ENCODE results near the gene FSTL4.

DNA sequence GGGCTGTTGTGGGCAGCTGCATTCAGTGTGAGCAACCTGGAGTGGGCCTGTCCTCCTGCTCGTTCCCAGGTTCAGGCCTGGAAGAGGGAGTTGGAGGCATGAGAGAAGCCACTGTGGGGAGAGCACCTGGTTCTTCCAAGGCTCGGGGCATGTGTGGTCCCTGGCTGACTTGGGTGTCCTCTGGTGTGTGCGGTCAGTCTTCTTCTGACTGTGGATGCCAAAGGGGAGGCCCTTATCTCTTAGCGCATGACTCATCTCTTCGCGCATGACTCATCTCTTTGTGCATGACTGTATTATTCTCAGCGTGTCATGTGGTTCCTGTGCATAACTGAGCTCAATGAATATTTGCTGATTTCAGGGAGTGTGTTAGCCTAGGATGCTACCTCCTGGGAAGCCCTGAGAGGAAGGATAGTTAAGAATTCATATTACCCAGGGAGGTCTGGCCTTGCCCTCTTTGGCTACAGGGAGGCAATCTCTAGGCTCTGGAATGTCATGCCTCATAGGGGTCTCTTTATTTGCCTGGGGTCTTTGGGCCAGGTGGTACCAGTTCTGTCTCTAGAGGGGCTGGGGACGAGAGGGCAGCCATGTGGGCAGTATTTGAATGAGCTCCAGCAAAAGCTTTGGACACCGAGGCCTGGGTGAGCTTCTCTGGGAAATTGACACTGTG is 371.8 kb downstream of the FSTL4 start:
- TF ChIP-seq, protein P1, sequence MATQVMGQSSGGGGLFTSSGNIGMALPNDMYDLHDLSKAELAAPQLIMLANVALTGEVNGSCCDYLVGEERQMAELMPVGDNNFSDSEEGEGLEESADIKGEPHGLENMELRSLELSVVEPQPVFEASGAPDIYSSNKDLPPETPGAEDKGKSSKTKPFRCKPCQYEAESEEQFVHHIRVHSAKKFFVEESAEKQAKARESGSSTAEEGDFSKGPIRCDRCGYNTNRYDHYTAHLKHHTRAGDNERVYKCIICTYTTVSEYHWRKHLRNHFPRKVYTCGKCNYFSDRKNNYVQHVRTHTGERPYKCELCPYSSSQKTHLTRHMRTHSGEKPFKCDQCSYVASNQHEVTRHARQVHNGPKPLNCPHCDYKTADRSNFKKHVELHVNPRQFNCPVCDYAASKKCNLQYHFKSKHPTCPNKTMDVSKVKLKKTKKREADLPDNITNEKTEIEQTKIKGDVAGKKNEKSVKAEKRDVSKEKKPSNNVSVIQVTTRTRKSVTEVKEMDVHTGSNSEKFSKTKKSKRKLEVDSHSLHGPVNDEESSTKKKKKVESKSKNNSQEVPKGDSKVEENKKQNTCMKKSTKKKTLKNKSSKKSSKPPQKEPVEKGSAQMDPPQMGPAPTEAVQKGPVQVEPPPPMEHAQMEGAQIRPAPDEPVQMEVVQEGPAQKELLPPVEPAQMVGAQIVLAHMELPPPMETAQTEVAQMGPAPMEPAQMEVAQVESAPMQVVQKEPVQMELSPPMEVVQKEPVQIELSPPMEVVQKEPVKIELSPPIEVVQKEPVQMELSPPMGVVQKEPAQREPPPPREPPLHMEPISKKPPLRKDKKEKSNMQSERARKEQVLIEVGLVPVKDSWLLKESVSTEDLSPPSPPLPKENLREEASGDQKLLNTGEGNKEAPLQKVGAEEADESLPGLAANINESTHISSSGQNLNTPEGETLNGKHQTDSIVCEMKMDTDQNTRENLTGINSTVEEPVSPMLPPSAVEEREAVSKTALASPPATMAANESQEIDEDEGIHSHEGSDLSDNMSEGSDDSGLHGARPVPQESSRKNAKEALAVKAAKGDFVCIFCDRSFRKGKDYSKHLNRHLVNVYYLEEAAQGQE (IDR thresholded peaks at IDR 0.05; ENCODE audit: low read depth, low read length) = no peak
- TF ChIP-seq EP300 (IDR thresholded peaks at IDR 0.05; ENCODE audit: borderline replicate concordance in 1 of 2, low read depth in 1 of 2, low read length in 1 of 2) (peak in 1 of 2 experiments; percentile 63; a peak in 1 of 4 replicates), CHD2 (IDR thresholded peaks at IDR 0.05; ENCODE audit: low read length, partially characterized antibody) (no peak), POLR2AphosphoS5 (IDR thresholded peaks at IDR 0.05; ENCODE audit: low read depth, low read length) (peak; percentile 60; the same call in 1 of the 2 replicates), YY1 (IDR thresholded peaks at IDR 0.05; ENCODE audit: low read depth) (no peak), EZH2phosphoT487 (IDR thresholded peaks at IDR 0.05; ENCODE audit: borderline replicate concordance, low read depth) (no peak), GATA2 (CRISPR knock-in tag; IDR thresholded peaks at IDR 0.05) (no peak), TAF1 (IDR thresholded peaks at IDR 0.05; ENCODE audit: borderline replicate concordance, low read depth, low read length) (no peak), RCOR1 (IDR thresholded peaks at IDR 0.05; ENCODE audit: low read length) (no peak), JUND (IDR thresholded peaks at IDR 0.05) (peak; percentile 99)
- TF ChIP-seq, protein P2, sequence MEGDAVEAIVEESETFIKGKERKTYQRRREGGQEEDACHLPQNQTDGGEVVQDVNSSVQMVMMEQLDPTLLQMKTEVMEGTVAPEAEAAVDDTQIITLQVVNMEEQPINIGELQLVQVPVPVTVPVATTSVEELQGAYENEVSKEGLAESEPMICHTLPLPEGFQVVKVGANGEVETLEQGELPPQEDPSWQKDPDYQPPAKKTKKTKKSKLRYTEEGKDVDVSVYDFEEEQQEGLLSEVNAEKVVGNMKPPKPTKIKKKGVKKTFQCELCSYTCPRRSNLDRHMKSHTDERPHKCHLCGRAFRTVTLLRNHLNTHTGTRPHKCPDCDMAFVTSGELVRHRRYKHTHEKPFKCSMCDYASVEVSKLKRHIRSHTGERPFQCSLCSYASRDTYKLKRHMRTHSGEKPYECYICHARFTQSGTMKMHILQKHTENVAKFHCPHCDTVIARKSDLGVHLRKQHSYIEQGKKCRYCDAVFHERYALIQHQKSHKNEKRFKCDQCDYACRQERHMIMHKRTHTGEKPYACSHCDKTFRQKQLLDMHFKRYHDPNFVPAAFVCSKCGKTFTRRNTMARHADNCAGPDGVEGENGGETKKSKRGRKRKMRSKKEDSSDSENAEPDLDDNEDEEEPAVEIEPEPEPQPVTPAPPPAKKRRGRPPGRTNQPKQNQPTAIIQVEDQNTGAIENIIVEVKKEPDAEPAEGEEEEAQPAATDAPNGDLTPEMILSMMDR (IDR thresholded peaks at IDR 0.05) = no peak

All from SK-N-SH (cell line).